ENCODE results near the gene FBXO44. TPM values are rescaled to one million over a fixed set of nuclear protein-coding genes. Genes with fewer than 3 reads are reported as not detected.

FBXO44 gene
- total RNA-seq, 1 donor from 2014 or later, result 9.3 TPM

DNA sequence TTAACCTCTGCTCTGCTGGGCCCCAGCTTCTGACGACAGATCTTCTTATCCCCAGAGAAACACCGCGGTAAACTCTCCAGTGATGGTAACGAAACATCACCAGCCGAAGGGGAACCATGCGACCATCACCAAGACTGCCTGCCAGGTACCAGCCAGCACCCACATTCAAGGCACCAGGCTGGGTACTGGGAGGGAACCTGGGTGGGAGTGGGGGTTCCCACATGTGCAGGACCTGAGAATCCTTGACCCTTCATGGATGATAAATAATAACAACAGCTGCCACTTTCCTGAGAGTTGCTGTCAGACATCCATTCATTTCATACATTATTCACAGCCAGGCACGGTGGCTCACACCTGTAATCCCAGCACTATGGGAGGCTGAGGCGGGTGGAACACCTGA lies 57.6 kb downstream of the FBXO44 start:
- no peak for DNase-seq

Other genes with a start within 250 kb of the FBXO44 start
- gene DISP3, start 175.7 kb upstream of the FBXO44 start, total RNA-seq, result 0.30 TPM
- gene FBXO2, start 448 bp upstream of the FBXO44 start, total RNA-seq, result 0.99 TPM
- 5.1 TPM for gene FBXO6, start 9.3 kb downstream of the FBXO44 start, total RNA-seq
- 21.6 TPM for gene MAD2L2, start 26.3 kb downstream of the FBXO44 start, total RNA-seq
- gene DRAXIN, start 36.8 kb downstream of the FBXO44 start, total RNA-seq, result 0.59 TPM
- gene AGTRAP, start 81.3 kb downstream of the FBXO44 start, total RNA-seq, result 15.7 TPM
- gene C1orf167, start 107.3 kb downstream of the FBXO44 start, total RNA-seq, result 0.69 TPM
- 22.5 TPM for gene MTHFR, start 151.1 kb downstream of the FBXO44 start, total RNA-seq
- 9.4 TPM for gene CLCN6, start 151.3 kb downstream of the FBXO44 start, total RNA-seq
- gene NPPA, start 192.9 kb downstream of the FBXO44 start, total RNA-seq, result 1.3 TPM
- gene NPPB, start 204.1 kb downstream of the FBXO44 start, total RNA-seq, result not detected